NT2/D1 (cell line): ENCODE data around the gene FHOD3.

Experiments used
- DNase-seq: peaks from one replicate; pipeline ENCODE4 v3.0.0-alpha.2; 2011; ENCODE audit warnings: low read depth, low spot score
- H3K27me3 ChIP-seq: 2 replicates; pipeline ENCODE4 v1.6.0; 2011; ENCODE audit warnings: mild to moderate bottlenecking; ENCODE audit not compliant: insufficient read length, insufficient read depth
- H3K36me3 ChIP-seq: 2 replicates; pipeline ENCODE4 v1.6.1; 2011; ENCODE audit warnings: mild to moderate bottlenecking, low read length, mixed read lengths; ENCODE audit not compliant: insufficient read depth, insufficient read length
- H3K4me1 ChIP-seq: 2 replicates; pipeline ENCODE4 v1.5.1; 2011; ENCODE audit not compliant: insufficient read depth, insufficient read length
- H3K4me3 ChIP-seq: 2 replicates; pipeline ENCODE4 v1.5.1; 2011; ENCODE audit warnings: low read depth; ENCODE audit not compliant: insufficient read length
- H3K9ac ChIP-seq: 2 replicates; pipeline ENCODE4 v1.6.0; 2011; ENCODE audit warnings: low read depth; ENCODE audit not compliant: insufficient read length
- H3K9me3 ChIP-seq: 2 replicates; pipeline ENCODE4 v1.5.1; 2011; ENCODE audit warnings: mild to moderate bottlenecking, low read length; ENCODE audit not compliant: insufficient read depth
- SUZ12 ChIP-seq: IDR thresholded peaks from 2 replicates; pipeline ENCODE4 v1.6.1; 2011; ENCODE audit not compliant: insufficient read length, insufficient read depth; ENCODE audit errors: extremely low read depth
- YY1 ChIP-seq: IDR thresholded peaks from 2 replicates; pipeline ENCODE4 v1.6.1; 2011; ENCODE audit not compliant: insufficient read length, insufficient read depth
- ZNF274 ChIP-seq: IDR thresholded peaks from 2 replicates; pipeline ENCODE4 v1.6.1; 2011; ENCODE audit warnings: mild to moderate bottlenecking, low read depth, low read length

FHOD3 gene

GRCh38 chr18:36446059-36446458 is 148.5 kb downstream of the FHOD3 start:
- Histone ChIP-seq H3K4me3 (no peak overlapping the region), H3K9me3 (no peaks in the 10 kb centered on the region), H3K27me3 (no peaks in the 10 kb centered on the region), H3K36me3 (no peaks in the 10 kb centered on the region), H3K9ac (no peak overlapping the region), H3K4me1 (peaks cover 2% of the 10 kb centered on the region)
- no peak for DNase-seq
- TF ChIP-seq ZNF274 (no peak), YY1 (no peak), SUZ12 (no peak)

- no peaks in the 10 kb centered on the region for H3K36me3 ChIP-seq
- no peak for DNase-seq
Observed at GRCh38 chr18:36448384-36449290, 151.1 kb downstream of the FHOD3 start.

GRCh38 chr18:36449451-36449850 is 151.9 kb downstream of the FHOD3 start:
- no peaks in the 10 kb centered on the region for H3K9me3 ChIP-seq
- H3K4me3 ChIP-seq = no peak overlapping the region
- H3K36me3 ChIP-seq = no peaks in the 10 kb centered on the region

More at GRCh38 chr18:36448384-36449290, 151.1 kb downstream of the FHOD3 start:
- H3K4me1 ChIP-seq = peaks cover 7% of the 10 kb centered on the region
- H3K9me3 ChIP-seq = no peaks in the 10 kb centered on the region
- no peaks in the 10 kb centered on the region for H3K27me3 ChIP-seq
- no peak overlapping the region for H3K4me3 ChIP-seq
- no peak for TF ChIP-seq YY1
- no peak overlapping the region for H3K9ac ChIP-seq

GRCh38 chr18:36450264-36450663 is 152.8 kb downstream of the FHOD3 start:
- Histone ChIP-seq H3K9me3 (no peaks in the 10 kb centered on the region), H3K4me3 (no peak overlapping the region), H3K36me3 (no peaks in the 10 kb centered on the region), H3K9ac (no peak overlapping the region), H3K4me1 (peaks cover 10% of the 10 kb centered on the region), H3K27me3 (no peaks in the 10 kb centered on the region)
- no peak for TF ChIP-seq YY1
- no peak for TF ChIP-seq SUZ12
- TF ChIP-seq ZNF274 = no peak
- DNase-seq = no peak

More at GRCh38 chr18:36449451-36449850, 151.9 kb downstream of the FHOD3 start:
- peaks cover 10% of the 10 kb centered on the region for H3K4me1 ChIP-seq
- no peaks in the 10 kb centered on the region for H3K27me3 ChIP-seq
- DNase-seq = no peak
- TF ChIP-seq YY1 = no peak
- no peak for TF ChIP-seq SUZ12
- TF ChIP-seq ZNF274 = no peak
- H3K9ac ChIP-seq = no peak overlapping the region

GRCh38 chr18:36451454-36452251 is 154.1 kb downstream of the FHOD3 start:
- DNase-seq = no peak
- Histone ChIP-seq H3K9ac (no peak overlapping the region), H3K36me3 (no peaks in the 10 kb centered on the region), H3K9me3 (no peaks in the 10 kb centered on the region), H3K4me1 (peaks cover 10% of the 10 kb centered on the region), H3K4me3 (no peak overlapping the region), H3K27me3 (no peaks in the 10 kb centered on the region)
- TF ChIP-seq YY1 (no peak), SUZ12 (no peak), ZNF274 (no peak)

- DNase-seq = no peak
- H3K4me1 ChIP-seq = peaks cover 8% of the 10 kb centered on the region
- no peaks in the 10 kb centered on the region for H3K9me3 ChIP-seq
Observed at GRCh38 chr18:36454245-36454644, 156.7 kb downstream of the FHOD3 start.

GRCh38 chr18:36454848-36455458 is 157.4 kb downstream of the FHOD3 start:
- Histone ChIP-seq H3K27me3 (no peaks in the 10 kb centered on the region), H3K4me3 (no peak overlapping the region), H3K36me3 (no peaks in the 10 kb centered on the region), H3K9ac (no peak overlapping the region), H3K9me3 (no peaks in the 10 kb centered on the region), H3K4me1 (peaks cover 8% of the 10 kb centered on the region)
- DNase-seq = no peak
- TF ChIP-seq ZNF274 = no peak
- TF ChIP-seq YY1 = no peak
- no peak for TF ChIP-seq SUZ12

More at GRCh38 chr18:36454245-36454644, 156.7 kb downstream of the FHOD3 start:
- TF ChIP-seq YY1 (no peak), SUZ12 (no peak), ZNF274 (no peak)
- no peak overlapping the region for H3K4me3 ChIP-seq
- H3K27me3 ChIP-seq = no peaks in the 10 kb centered on the region
- H3K9ac ChIP-seq = no peak overlapping the region
- no peaks in the 10 kb centered on the region for H3K36me3 ChIP-seq
